ENCODE measurements around the gene PHF5A.

Gene PHF5A, protein sequence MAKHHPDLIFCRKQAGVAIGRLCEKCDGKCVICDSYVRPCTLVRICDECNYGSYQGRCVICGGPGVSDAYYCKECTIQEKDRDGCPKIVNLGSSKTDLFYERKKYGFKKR

DNA sequence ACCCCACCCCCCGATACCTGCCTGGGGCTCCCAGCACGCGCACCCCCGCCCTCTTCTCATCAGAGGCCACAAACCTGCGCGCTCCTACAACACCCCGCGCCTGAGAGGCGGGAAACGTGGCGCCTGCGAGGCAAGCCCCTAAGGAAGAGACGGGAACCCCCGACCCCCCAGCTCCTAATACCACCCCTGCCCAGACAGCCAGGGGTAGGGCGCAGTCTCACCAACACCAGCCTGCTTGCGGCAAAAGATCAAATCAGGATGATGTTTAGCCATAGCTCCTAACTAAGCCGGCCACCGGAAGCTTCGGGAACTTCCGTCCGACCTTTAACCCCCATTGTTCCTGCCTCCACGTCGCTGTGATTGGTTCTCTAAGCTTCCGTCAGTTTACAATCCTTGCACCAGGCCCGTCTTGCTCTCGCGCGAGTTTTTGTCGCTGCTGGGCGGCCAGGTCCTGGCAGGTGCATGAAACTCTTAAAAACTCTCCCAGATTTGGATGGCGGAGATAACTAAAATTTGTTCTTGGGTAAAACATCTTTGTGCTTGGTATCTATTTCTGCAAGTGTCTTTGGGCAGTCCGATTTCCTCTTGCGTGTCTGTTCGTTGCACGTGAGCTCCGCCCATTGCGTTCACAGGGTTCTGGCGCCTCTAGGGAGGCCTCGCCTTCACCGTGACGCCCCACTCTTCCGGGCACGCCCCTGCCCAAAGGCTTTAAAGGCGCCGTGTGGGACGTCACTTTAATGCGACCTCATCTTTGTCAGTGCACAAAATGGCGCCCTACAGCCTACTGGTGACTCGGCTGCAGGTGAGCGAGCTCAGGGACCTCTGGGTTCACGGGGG, at the start of gene PHF5A, which contains the start of gene ACO2:
TSS of gene PHF5A (minus strand) at position 312 of the 837 bp plus-strand sequence. CDS start at position 273, 39 bp downstream.
TSS of gene ACO2 (plus strand) at position 737 of the 837 bp plus-strand sequence. CDS start at position 767, 30 bp downstream.
- DNase-seq (ENCODE audit: low read depth) = peak; percentile 95

DNA sequence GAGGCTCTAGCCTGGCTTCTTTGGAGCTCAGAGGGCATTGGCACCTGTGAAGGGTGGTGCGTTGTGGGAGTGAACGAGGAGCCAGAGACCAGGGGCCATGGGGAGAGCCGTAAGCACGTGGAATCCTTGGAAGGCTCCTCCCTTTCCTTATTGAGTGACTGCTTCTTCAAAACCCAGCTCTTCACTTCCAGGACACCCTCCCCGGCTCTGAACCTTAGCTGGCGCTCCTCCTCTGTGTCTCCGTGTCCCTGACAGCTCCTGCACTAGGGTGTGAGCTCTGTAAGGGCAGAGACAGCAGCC, 49.5 kb upstream of the PHF5A start:
- no peak for DNase-seq (ENCODE audit: low read depth)

DNA sequence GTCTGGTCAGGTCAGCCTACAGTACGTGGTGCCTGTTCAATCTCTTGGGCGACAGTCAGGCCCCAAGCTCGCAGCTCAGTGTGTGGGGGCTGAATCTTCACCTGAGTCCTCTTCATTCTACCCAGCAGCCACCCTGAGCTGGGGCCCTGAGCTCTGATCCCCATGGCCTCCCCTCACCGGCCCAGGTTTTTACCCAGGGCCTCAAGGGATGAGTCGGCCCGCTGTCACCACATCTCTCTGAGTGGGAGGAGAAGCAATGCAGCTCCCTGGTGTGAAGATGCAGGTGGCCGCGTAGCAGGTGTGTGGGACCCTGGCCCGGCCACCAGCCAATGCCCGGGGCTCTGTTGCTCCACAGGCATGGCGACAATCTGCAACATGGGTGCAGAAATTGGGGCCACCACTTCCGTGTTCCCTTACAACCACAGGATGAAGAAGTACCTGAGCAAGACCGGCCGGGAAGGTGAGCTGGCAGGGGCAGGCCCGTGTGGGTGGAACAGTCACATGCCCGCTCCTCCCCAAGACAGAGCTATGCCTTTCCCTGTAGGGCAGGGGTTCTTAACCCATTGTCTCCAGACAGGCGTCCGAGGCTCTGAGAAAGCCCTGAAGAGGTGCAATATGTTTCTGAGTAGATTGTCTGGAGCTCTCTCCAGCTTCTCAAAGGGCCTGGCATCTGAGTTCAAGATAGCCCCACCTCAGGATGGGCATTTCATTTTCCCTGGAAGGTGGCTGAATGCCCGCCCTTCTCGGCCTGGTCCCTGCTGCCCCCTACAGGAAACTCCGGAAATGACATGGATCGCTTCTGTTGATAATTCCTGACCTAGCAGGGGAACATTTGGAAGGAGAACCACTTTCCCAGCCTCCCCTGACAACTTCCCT, 48.9 kb upstream of the PHF5A start:
- DNase-seq (ENCODE audit: low read depth) = no peak

DNA sequence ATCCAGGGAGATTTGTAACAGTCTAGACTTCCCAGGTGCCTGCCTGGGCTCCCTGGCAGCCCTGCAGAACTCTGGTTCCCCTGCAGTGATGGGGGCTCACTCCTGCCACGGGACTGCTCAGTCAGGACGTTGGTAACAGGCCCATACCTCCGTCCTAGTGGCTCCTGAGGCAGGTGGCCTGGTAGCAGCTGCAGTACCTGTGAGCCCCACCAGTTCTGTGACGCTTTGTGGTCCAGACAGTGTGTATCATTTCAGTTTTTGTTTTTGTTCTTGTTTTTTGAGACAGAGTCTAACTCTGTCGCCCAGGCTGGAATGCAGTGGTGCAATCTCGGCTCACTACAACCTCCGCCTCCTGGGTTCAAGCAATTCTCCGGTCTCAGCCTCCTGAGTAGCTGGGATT, 48.0 kb upstream of the PHF5A start:
- DNase-seq (ENCODE audit: low read depth) = no peak

DNA sequence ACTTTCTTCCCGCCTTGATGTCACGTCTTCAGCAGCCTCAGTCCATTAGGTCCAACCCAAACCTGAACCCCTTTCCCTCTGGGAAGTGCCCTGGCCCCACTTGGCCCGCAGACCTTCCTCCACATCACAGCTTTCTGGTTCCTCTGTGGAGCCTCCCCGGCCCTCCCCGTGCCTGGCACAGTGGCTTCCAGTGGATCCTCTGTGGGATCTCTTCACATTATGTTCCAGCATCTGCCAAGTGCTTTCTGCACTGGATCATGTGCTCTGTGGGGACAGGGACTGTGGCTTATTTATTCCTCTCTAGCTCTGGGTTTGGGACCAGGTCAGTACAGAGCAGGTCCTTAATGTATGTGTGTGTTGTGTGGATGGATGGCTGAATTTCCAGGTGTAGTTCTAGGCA, 44.9 kb upstream of the PHF5A start:
- DNase-seq (ENCODE audit: low read depth) = no peak

DNA sequence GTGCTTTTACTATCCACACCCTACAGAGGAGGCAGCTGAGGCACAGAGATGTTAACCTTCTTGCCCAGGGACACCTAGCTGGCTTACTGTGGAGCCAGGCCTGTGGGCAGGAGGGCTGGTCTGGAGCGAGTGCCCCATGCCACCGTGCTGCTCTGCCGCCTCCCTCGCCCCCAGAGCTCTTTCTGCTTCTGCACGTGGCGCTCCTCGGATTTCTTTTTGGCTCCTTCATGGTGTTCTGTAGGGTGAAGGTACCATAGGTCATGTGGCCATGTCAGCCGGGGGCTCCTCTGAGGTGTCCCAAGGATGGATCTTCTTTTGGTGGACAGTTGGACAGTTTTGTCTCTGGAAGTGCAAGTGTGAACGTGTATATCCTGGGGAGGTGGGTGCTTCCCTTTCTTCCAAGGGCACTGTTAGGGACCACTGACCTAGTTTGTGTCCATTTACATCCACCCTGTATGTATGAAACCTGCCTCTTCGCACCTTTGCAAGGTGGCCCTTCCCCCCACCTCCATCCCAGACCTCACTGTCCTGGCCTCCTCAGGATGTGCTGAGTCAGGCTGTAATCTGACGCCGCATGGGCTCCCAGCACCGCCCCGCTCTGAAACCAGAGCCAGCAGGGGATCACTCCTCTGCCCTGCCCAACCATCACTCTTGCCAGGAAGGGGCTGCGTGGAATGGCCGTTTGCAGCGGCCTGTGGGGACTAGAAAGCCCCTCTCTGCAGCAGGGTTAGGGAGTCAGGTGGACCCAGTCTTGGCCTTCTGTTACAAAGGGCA, 44.1 kb upstream of the PHF5A start:
- DNase-seq (ENCODE audit: low read depth) = no peak

DNA sequence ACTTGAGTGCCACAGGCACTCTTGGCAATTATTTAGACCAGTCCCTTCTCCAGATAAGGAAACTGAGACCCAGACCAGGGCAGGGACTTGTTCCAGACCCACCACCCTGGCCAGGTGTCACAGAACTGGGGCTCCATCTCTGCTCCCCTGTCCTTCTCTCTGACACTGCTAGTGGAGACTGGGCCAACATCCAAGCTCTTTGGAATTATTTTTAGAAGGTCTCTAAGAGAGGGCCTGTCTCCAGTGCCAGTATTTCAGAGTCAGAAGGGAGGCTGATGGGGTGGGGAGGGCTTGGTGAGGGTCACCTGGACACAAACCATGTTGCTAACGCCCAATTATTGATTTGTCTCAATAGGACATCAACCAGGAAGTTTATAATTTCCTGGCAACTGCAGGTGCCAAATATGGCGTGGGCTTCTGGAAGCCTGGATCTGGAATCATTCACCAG, 43.1 kb upstream of the PHF5A start:
- no peak for DNase-seq (ENCODE audit: low read depth)

DNA sequence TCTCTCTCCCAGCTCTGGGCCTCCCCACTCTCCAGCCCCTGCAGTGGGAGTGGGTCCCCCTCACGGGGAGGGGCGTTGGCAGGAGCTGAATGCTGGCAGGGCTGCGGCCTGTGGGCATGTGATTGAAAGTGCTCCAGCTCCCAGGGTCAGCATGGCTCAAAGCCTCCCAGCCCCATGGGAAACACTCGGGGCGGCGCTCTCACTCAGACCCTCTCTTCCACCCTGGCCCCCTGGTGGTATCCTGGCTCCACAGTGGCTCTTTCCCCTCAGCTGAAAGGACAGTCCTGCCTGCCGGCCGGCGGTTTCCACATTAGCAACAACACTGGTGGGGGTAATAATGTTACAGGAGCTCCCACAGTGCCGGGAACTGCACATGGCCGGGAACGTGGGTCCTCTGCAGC, 40.3 kb upstream of the PHF5A start:
- DNase-seq (ENCODE audit: low read depth) = no peak

DNA sequence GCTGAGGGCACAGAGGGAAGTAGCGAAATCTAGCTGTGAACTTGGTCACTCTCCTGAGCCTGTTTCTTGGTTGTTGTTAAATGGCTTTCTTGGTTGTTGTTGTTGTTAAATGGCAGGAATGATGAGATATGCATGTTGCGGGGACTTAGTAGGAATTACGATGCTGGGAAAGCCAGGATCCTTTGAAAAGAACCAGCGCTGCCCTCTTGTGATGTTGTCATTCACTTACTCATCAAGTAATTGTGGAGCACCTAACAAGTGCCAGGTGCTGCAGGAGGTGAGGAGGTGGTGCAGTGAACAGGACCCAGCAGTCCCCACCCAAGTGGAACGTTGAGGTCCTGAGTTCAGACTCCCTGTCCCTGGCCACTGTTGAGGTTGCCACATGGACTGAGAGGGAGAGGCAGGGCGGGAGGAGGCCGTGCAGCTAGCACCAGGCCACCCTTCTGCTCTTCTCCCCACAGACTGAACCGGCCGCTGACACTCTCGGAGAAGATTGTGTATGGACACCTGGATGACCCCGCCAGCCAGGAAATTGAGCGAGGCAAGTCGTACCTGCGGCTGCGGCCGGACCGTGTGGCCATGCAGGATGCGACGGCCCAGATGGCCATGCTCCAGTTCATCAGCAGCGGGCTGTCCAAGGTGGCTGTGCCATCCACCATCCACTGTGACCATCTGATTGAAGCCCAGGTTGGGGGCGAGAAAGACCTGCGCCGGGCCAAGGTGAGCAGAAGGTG, 39.0 kb upstream of the PHF5A start:
- no peak for DNase-seq (ENCODE audit: low read depth)

DNA sequence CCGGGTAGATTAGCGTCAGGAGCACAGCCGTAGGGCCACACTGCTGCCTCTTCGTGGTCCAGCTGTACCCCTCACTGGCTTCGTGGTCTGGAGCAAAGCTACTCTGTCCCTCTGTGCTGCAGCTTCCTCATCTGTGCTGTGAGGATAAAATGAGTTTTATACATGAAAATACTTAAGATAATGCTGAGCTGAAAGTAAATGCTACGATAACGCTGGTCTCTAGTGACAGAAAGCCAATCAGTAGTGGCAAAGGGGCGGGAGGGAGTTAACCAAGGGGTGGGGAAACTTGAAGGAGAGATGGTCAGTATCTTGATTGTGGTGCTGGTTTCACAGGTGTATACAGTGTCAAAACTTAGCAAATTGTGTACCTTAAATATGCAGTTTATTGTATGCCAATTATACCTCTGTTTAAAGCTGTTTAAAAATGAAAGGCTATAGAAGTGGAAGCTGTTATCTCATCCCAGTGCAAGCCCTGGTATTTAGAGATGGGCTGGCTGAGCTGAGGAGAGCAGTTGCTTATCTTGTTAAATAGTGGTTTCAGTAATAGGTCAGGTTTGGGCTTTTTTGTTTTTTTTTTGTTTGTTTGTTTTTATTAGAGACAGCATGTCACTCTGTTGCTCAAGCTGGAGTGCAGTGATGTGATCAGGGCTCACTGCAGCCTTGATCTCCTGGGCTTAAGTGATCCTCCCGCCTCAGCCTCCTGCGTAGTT, 37.2 kb upstream of the PHF5A start:
- no peak for DNase-seq (ENCODE audit: low read depth)

DNA sequence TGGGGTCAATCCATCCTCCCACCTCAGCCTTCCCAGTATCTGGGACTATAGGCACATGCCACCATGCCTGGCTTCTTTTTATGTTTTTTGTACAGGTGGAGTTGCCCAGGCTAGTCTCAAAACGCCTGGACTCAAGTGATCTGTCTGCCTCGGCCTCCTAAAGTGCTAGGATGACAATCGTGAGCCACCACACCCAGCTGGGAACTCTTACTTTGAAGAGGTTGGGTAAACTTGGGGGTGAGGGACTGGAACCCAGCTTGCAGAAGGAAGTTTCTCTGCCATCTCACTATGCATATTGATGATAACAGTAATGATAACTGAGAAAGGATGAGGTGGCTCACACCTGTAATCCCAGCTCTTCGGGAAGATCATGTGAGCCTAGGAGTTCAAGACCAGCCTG, 36.3 kb upstream of the PHF5A start:
- DNase-seq (ENCODE audit: low read depth) = no peak

DNA sequence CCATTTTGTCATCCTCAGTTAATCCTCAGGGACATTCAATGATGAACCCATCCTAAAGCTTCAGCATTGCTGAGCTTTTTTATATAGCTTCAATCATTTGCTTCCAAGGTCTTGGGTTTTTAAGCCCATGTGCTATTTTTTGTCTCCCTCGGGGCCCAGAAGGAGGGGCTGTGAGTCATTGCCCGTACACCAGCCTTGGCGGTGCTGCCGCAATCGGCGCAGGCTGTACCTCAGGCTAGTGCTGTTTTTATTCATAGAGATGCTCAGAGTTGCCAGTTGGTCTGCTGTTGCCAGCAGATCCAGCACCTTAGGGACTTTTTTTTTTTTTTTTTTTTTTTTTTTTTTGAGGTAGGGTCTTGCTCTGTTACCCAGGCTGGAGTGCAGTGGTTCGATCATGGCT, 35.9 kb upstream of the PHF5A start:
- no peak for DNase-seq (ENCODE audit: low read depth)

DNA sequence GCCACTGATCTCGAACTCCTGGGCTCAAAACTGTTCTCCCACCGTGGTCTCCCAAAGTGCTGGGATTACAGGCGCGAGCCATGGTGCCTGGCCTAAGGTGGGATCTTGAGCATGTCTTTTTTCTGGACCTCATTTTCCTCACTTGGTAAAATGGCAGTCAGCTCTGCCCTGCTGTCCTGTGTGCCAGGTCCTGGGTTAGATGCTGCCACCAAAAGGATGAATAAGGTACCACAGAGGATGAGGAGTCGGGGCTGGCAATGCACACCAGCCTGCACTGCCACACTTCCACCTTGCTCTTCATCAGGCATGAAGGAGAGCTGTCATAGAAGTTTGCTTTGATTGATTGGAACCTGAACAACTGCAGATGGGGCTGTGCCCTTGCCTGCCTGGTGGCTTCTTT, 32.7 kb upstream of the PHF5A start:
- DNase-seq (ENCODE audit: low read depth) = no peak

DNA sequence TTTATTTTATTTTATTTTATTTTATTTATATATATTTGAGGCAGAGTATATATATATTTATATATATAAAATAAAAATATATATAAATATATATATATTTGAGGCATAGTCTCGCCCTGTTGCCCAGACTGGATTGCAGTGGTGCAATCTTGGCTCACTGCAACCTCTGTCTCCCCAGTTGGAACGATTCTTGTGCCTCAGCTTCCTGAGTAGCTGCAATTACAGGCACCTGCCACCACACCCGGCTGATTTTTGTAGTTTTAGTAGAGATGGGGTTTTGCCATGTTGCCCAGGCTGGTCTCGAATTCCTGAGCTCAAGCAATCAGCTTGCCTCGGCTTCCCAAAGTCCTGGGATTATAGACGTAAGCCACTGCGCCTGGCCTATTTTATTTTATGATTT, 31.8 kb upstream of the PHF5A start:
- DNase-seq (ENCODE audit: low read depth) = no peak

DNA sequence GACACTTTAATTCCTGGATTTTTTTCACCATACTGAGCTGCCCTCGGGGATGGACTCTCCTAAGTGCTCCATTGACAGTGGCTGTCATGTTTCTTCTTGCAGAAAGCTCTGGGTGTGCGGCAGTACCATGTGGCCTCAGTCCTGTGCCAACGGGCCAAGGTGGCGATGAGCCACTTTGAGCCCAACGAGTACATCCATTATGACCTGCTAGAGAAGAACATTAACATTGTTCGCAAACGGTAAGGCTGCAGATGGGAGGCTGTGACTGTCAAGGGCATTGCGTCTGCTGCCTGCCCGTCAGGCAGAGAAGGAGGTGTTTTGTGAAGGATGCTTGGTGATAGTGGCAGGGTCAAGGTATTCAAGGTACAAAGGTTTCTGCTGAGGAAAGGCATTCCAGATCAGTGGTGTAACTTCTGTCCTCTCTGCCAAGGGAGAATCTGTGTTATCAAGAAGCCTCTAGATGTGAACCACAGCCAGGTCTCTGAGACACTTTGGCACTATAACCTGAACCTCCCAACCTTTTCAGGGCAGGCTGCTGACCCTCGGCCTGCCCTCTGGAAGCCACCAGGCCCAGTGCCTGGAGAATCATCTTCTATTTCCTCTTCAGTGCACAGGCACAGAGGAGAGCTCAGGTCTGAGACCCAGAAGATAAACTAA, 31.3 kb upstream of the PHF5A start:
- DNase-seq (ENCODE audit: low read depth) = no peak

DNA sequence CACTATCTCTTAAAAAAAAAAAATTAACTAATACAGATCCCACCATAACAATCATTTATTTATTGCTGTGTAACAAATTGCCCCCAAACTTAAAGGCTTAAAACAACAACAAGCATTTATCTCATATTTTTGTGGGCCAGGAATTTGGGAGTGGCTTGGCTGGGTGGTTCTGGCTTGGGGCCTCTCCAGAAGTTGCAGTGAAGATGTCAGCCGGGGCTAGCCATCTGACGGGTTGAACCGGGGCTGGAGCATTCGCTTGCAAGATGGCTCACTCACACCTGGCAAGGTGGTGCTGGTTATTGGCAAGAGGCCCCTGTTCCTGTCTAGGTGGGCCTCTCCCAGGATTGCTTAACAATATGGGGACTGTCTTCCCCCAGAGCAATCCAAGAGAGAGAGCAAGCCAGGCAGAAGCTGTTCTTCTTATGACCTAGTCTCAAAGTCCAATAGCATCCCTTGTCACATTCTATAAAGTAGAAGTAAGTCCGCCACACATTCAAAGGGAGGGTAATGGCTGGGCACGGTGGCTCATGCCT, 29.9 kb upstream of the PHF5A start:
- no peak for DNase-seq (ENCODE audit: low read depth)

DNA sequence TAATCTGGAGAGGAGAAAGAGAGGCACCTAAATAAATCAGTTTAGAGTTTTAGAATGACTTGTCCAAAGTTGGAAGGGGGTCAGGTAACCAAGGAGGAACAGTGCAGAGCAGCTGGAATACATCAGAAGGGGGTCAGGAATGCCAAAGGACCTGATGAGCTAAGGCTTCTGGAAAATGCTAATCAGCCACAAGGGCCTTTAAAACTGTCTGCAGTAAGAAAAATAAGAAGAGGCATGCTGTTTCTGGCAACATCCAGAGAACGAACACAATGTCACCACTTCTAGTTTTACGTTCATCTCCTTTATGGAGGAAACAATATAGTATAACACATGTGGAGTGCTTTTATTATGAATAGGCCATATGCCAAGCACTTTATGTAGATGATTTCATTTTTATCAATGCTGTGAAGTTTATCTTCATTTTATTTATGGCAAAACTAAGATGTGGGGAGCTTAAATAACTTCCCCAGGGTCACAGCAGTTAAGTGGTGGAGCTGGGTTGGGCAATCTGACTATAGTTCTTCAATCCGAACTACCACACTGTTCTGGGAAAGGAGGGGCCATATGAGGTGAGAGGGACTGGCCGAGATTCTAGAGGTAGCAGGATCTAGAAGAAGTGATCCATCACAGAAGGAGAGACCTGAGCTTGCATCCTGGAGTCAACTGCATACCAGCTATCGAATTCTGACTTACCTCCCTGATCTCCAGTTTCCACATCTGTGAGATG, 23.0 kb upstream of the PHF5A start:
- no peak for DNase-seq (ENCODE audit: low read depth)

DNA sequence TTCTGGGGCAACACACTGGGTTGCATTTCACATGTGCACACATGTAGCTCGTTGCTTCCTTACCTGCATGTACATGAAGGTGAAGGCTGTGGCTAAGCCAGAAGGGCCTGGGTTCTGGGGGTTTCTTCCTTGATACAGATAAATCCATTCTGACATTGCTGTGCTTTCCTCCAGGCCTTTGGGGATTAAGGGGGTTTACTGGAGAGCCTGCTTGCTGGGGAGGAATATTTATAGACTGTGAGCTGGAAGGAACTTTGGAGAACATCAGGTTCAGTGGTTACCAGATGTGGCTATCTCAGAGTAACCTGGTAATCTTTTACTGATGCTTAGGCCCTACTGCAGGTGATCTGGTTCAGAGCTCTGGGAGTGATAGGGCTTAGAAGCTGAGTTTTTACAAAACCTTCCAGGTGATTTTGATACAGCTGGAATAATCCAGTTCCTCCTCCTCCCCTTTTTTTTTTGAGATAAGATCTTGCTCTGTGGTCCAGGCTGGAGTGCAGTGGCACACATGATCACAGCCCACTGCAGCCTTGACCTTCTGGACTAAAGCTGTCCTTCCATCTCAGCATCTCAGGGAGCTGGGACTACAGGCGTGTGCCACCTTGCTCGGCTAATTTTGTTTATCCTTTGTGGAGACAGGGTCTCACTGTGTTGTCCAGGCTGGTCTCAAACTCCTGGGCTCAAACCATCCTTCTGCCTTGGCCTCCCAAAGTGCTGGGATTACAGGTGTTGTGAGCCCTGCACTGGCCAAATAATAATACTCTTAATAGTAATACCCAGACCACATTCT, 20.3 kb upstream of the PHF5A start:
- DNase-seq (ENCODE audit: low read depth) = no peak

DNA sequence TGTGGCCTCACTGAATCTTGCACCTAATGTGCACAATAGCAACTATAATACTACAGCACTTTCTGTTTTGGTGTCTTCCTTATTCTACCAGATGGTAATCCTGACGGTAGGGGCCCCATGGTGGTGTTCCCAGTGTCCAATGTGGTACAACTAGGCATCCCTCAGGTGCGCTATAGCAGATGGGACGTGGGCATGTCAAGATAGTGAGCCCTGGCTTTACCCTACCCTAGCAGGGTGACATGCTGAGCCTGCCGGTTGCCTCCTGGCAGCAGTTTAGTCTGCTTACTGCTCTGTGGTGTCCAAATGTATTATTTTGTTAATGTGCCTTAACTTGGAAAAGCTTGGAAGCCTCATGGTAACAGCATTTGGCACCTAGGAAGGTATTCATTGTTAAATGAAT, 19.6 kb upstream of the PHF5A start:
- no peak for DNase-seq (ENCODE audit: low read depth)
